GM18873 (cell line): Measurements from ENCODE around the gene ELK4.

Source experiments
- ATAC-seq: cut with Tn5 transposase; IDR thresholded peaks from one replicate; pipeline ENCODE4 v1.9.1; 2021; ENCODE audit warnings: mild to moderate bottlenecking, moderate library complexity, moderate number of reproducible peaks; ENCODE audit not compliant: unreplicated experiment, low FRiP score

Gene ELK4

DNA sequence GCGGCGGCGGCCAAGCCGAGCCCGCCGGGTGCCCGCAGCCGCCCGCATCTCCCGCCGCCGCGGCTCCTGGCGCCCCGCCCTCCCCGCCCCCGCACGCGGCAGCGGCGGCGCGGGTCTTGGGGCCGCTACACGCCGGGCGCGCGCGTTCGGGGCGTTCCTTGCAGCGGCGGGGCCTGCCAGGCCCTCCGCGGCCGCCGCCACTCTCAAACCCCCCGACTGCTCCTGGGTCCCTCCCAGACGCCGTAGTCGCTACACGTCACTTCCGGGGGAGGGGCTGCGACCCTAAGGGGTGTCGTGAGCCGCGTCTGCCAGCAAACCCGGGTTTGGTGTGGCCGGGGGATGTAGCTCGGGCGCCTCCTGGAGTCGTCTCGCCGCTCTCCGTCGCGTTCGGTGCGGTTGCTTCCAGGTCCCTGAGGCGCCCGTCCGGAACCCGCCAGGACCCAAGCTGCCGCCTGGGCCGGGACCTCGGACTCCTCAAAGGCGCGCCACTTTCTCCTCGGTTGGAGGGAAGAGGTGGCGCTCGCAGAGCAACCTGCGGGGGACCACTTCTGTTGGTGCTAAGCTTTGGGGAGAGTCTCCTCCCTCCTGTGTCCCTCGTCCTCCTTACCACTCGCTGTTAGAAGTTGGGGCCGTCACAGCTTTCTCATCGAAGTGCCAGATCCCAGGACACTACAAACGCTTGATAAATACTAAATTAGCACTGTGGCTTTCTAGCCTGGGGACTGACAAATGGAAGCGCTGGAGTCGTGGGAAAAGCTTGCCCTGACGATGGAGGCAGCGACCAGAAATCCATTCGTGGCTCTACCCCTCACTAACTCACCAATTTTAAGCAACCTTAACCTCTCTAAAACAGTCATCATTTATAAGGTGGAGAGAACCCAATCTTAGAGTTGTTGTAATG is at the start of gene ELK4:
ELK4 (minus strand) TSS at position 244 of the 901 bp plus-strand sequence. CDS start 8,129 bp downstream, outside the sequence.
- ATAC-seq: peak; percentile 70

DNA sequence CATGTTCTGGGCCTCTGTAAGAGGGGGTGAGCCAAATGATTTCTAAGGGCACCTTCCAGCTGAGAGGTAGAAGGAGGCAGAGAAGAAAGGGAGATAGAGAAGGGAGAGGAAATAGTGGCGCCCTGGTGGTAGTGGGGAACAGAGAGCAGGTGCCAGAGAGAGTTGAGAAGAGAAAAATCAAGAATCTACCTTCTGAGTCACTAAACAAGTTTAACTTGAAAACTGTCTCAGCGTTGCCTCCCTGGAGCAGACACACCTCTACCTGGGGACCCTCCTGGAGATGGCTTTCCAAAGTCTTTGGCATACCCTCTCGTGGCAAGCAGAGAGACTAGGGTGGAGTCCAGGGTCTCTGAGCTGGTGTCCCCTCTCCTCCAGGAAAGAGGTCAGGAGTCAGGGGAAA is 49.6 kb upstream of the ELK4 start:
- no peak for ATAC-seq

- no peak for ATAC-seq
These were observed 48.5 kb upstream of the ELK4 start, which contains the start of gene SLC45A3 for GRCh38 chr1:205680073-205680851. TSS of gene SLC45A3 (minus strand) at chr1:205680509. CDS start at chr1:205664656, 15,853 bp downstream.

DNA sequence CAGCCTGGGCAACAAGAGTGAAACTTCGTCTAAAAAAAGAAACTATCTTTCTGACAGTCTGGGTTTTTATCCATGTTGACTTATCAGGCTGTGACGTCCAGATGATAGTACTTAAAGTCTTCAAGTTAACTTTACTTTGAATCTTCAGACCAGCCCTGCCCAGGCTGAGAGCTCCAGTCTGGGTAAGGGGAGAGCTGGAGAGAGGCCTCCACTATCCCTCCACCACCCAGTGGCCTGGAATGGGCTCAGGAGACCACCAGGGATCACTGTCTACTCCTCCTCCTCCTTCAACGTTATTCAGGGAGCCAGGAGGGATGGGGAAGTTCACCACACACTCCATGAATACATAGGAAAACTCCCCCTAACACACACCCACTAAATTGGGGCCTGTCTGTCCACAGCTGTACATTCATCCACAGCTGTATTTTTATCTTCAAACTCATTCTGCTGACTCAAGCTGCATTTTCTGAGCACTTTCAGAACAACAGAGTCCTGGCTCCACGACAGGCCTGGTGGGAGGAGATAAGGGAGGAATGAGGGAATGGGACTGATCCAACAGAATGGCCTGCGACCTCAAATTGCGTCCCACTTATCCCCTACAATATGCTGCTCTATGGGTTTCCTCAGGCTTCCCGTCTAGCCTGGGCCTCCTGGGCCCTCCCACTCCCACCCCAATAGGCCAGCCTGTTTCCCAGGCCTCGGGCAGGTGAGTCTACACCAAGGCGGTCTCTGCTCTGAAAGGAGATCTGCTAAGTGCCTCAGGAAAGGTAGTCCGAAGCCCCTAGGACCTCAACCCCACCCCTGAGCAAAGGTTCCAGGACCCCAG is 46.7 kb upstream of the ELK4 start:
- no peak for ATAC-seq

DNA sequence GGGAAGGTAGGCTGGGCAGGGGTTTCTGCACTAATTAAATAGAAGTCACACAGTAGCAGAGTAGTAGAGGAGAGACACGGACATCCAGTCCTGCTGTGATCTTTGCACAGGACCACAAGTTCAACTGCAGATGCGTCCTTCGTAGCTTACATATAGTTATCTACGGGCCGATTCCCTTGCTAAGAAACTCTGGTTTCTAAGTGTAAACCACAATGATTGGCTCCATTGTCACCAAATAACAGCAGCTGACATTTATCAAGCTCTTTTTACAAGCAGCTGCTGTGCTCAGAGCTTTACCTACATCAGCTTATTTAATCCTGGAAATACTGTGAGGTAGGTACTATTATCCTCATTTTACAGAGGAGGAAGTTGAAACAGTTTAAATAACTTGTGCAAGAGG is 45.4 kb upstream of the ELK4 start:
- no peak for ATAC-seq

DNA sequence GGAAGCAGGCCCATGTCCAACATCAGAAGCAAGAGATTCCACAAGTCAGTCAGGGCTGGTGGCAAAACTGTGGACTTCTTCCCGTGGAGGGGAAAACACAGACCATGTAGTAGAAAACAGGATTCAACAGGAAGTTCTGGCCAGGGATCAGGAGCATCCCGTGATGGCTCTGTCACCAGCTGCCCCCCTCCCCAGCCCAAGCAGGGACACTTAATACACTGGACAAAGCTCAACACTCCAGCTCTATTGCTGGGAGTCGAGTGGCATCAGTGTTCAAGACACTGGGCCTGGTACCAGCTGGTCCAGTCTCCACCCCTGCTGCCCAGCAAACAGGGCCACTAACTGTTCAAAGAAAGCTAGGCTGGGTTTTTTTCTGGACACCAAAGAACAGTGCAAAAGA is 44.8 kb upstream of the ELK4 start:
- ATAC-seq: no peak

- no peak for ATAC-seq
These were observed 44.2 kb upstream of the ELK4 start for GRCh38 chr1:205676002-205676401.

DNA sequence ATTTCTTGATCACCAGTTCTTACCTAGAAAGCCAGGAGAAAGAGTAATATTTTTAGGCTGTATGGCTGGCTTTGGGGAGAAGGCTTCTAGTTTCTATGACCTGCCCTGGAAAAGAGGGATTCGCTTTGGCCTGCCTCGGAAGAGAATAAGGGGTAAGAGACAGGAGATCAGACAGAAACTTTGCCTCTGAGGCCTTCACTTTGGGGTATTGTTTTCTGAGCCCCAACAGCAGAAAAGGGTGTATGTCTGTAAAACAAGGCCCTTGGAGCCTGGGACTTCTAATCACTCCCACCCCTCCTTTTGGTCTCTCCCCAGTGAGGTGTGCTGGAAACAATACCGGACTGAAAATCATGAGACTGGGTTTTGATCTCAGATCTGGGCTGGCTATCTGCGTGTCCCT is 43.4 kb upstream of the ELK4 start:
- no peak for ATAC-seq

- ATAC-seq: no peak
These were observed 41.2 kb upstream of the ELK4 start for GRCh38 chr1:205672970-205673369.

DNA sequence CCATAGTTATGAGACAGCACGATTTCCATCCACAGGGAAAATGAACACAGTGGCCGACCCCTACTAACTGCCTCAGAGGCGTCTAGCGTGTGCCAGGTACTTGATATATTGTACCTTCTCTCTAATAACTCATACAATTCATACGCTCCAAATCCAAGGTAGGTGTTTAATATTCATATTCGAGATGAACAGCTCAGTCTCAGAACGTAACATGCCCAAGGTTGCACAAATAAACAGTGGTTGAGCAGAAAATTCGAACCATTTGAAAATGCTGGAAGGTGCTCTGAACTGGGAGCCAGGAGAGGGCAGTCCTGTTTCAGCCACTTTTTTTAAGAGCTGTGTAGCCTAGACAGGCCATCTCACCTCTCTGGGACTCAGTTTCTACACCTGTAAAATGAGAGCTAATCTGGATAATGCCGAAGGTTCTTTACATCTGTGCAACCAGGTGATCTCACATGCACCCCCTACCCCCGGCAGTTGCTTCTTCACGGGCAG is 40.6 kb upstream of the ELK4 start:
- no peak for ATAC-seq

DNA sequence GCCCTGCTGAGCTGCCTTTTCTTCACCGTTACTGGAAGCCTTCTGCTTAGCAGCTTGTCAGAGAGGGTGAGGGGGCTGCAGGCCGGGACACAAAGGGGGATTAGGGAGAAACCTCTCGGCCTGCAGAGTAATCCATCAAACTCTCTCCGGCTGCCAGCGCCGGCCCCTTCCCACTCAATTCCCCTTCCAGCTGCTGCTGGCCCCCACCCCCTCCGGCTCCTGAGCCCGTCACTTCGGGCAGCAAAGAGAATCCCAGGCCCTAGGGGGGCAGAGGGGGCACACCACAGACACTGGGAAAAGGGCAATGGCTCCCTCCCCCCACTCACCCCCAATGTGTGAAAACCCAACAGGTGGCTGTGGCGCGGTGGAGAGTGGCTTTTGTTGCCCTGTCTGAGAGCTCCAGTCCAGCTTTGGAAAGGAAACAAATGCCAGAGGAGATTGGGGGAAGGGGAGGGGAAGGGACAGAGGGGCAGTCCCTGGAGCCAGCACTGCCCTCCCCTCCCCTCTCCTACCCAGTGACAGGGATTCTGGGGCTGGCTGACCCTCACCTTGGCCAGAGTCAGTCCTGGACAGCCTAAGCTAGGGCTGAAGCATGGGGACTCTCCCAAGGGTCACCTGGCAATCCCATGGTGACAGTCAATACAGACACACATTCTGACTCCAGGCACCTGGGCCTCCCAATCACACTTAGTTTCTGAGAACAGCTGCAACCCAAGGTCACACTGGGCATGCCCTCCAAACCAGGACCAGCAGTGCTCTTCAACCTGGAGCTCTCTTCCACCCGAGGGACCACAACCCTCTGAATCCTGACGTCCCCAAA is 39.0 kb upstream of the ELK4 start:
- ATAC-seq: no peak

DNA sequence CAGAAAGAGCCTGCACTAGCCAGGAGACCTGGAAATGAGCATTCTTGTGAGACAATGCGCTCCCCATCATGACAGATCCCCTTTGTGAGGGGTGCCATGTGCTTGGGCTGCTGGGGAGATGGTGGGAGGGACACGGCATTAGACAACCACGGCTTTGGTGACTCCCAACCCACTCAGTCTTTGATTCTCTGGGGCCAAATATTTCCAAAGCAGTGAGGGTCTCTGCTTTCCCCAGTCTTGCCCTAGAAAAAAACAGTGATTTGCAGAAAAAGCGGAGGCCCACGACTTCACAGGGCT is 38.3 kb upstream of the ELK4 start:
- ATAC-seq: no peak

GRCh38 chr1:205669341-205670149 is 37.7 kb upstream of the ELK4 start:
- no peak for ATAC-seq

DNA sequence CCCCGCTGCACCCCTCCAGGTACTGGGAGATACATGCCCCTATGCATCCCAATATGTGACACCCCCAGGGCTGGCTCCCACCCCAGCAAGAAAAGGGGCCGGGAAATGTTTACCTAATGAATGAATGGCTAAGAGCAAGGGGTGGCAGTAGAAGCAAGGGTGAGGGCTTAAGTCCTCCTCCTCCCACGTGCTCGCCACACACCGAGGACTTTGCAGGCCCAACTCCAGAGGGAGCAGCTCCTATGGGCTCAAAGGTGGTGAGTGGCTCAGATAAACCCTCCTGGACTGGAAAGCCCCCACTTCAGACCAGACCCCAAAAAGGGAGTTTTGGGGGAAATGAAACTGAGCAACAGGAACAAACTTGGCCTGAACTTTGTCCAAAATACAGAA is 37.1 kb upstream of the ELK4 start:
- no peak for ATAC-seq

DNA sequence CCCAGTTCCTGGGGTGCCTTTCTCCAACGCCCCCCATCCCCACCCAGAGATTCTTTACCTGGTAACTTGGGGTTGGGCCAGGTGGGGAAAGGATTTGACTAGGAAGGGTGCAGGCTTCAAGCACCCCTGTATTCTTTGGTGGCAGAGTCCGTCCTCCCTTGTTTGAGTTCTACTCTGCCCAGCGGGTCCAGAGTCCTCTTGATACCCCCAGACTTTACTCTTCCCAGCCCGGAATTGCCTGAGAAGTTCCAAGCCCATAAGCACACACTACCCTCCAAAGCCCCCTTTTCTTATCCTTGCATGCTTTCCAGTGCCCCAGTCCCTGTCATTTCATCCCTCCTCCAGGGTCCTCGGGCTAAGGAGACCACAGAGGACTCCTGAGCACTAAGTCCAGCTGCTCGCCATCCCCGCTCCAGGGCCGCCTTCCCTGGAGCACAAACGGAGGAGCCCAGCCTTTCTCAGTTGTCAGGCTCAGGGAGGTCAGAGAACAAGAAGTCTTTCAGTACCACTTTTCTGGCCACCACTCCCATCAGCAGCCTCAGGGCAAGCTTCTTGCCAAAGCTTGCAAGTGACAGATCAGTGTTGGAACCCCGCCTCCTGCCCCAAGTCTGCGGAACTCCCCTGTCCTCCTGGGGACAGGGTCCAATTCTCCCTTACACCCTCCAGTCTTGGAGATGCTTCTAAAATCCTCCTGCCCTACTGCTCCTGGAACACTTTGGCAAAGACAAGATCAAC is 36.3 kb upstream of the ELK4 start:
- ATAC-seq: no peak

DNA sequence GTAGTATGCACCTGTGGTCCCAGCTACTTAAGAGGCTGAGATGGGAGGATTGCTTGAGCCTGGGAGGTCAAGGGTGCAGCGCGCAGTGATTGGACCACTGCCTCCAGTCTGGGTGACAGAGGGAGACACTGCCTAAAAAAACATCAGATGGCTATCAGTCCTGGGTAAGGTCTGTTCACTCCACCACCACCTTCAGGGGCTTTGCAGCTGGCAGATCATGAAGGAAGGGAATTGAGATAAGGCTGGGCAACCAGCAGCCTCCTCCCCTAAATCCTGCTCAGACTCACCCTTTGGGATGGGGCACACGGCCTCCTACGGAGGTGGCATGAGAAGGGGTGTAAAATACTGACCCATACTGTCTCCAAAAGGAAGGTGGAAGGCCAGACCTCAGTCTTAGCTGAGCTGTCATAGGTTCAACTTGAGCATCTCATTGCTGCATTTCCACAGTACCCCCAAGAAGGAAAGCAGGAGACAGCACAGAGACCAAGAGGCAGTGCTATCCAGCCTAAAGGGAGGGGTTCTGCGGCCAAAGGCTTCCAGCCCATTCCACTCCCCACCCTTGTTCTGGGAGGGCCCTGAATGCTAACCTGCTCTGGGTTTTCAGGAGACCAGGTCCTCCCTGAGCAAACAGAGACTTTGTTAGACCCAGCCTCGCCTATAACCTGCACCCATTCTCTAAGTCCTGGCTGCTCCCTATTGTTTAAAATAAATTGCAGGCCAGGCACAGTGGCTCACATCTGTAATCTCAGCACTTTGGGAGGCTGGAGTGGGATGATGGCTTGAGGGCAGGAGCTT is 34.8 kb upstream of the ELK4 start:
- no peak for ATAC-seq

- ATAC-seq: no peak
These were observed 33.6 kb upstream of the ELK4 start for GRCh38 chr1:205665201-205666045.
